ENCODE results near the gene FSHR.

The FSHR gene

DNA sequence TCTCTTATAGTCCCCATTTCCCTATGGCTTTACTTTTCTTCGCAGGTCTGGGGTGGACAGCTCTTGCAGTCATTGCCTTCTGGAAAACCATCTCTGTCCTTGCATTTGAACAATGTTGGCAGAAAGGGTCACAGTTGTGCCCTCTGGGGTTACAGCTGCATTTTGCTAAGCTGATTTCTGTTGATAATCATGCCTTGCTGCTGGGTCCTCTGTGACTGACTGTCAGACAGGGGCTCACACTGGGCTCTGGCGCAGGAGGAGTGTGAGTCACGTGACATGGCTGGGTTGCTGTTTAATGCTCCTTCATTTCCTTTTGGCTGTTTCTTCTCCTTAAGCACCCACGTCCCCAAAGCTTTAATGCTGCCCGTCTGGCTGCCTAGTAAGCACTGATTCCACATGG is 202.2 kb downstream of the FSHR start:
- intact Hi-C loops (cut with DNase I; ENCODE audit: low total_unique reads): no loop called here
- no peaks in the 10 kb centered on the region for H3K36me3 ChIP-seq
- TF ChIP-seq, protein P1, sequence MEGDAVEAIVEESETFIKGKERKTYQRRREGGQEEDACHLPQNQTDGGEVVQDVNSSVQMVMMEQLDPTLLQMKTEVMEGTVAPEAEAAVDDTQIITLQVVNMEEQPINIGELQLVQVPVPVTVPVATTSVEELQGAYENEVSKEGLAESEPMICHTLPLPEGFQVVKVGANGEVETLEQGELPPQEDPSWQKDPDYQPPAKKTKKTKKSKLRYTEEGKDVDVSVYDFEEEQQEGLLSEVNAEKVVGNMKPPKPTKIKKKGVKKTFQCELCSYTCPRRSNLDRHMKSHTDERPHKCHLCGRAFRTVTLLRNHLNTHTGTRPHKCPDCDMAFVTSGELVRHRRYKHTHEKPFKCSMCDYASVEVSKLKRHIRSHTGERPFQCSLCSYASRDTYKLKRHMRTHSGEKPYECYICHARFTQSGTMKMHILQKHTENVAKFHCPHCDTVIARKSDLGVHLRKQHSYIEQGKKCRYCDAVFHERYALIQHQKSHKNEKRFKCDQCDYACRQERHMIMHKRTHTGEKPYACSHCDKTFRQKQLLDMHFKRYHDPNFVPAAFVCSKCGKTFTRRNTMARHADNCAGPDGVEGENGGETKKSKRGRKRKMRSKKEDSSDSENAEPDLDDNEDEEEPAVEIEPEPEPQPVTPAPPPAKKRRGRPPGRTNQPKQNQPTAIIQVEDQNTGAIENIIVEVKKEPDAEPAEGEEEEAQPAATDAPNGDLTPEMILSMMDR (IDR thresholded peaks at IDR 0.05): no peak
- no peak overlapping the region for H3K27ac ChIP-seq
- peaks cover 0 to 3% (median 0%) of the 10 kb centered on the region in 4 donors for H3K4me1 ChIP-seq
- no peaks in the 10 kb centered on the region for H3K9me3 ChIP-seq
- no peak for DNase-seq
- H3K4me3 ChIP-seq: no peak overlapping the region
- no peaks in the 10 kb centered on the region for H3K27me3 ChIP-seq

DNA sequence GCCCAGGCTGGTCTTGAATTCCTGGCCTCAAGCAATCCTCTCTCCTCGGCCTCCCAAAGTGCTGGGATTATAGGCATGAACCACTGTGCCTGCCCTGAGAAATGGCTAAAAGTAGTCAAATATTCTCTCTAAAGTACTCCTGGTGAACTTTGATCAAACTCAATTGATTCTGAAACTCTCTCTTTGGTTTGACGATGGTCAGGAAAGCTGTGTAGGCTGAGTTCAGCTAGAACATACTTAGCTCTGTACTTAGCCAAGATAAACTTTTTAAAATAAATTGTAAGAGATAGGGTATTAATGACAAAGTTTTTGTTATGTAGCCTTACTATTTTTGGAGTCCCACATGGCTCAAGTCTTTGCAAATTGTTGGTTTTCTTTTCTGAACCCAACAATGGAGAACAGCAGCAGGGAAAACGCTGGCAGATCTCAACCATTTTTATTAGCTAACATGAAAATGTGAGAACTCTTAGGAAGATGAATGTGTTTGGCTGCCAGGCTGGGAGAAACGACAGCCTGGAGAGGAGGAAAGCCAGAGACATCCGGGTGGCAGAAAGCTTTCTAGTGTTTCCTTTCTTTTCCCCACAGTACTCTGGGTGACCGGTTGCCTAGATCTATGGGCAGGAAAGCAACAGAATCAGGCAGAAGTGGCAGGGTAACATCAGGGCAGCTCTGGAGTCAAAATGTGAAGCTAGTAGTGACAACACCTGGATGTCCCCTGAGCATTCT is 205.8 kb downstream of the FSHR start:
- intact Hi-C loops (cut with DNase I; ENCODE audit: low total_unique reads): loop anchor here (10.0 kb wide), 1 partner anchor 1456 kb away; no protein-coding TSS in a partner anchor

GRCh38 chr2:48946449-48947048 is 207.8 kb downstream of the FSHR start:
- intact Hi-C loops (cut with DNase I; ENCODE audit: low total_unique reads): loop anchor here (10.0 kb wide), 1 partner anchor 1458 kb away; no protein-coding TSS in a partner anchor
- no peak overlapping the region for H3K4me3 ChIP-seq
- H3K4me1 ChIP-seq: peaks cover 0 to 3% (median 0%) of the 10 kb centered on the region in 4 donors
- no peak for DNase-seq
- no peak overlapping the region for H3K27ac ChIP-seq
- no peaks in the 10 kb centered on the region for H3K9me3 ChIP-seq
- TF ChIP-seq, protein P1 (IDR thresholded peaks at IDR 0.05): peak; percentile 81 to 89
- H3K36me3 ChIP-seq: no peaks in the 10 kb centered on the region
- no peaks in the 10 kb centered on the region for H3K27me3 ChIP-seq

More for the DNA sequence above, 205.8 kb downstream of the FSHR start:
- TF ChIP-seq, protein P1 (IDR thresholded peaks at IDR 0.05): no peak
- no peaks in the 10 kb centered on the region for H3K27me3 ChIP-seq
- H3K4me1 ChIP-seq: peaks cover 0 to 3% (median 0%) of the 10 kb centered on the region in 4 donors
- no peak for DNase-seq
- no peak overlapping the region for H3K27ac ChIP-seq
- H3K36me3 ChIP-seq: no peaks in the 10 kb centered on the region
- no peak overlapping the region for H3K4me3 ChIP-seq
- H3K9me3 ChIP-seq: no peaks in the 10 kb centered on the region

DNA sequence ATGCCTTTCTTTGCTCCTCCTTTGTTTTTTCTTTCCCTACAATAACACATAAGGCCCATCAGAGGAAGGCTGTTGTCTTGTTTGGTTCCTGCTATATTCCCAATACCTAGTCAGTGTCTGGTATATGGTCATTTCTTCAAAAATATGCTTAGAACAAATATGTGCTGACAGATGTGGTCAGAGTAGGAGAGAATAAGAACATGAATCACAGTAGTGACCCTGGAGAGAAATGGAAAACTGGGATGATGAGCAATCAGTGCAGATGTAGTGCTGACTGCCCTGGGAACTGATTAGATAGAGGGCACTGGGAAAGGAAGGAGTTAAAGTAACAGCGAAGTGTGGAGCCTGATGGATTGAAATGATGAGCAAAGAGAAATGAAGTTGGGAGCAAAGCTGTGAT is 209.4 kb downstream of the FSHR start:
- TF ChIP-seq, protein P1 (IDR thresholded peaks at IDR 0.05): no peak
- Histone ChIP-seq H3K4me1 (peaks cover 0 to 3% (median 0%) of the 10 kb centered on the region in 4 donors), H3K27ac (no peak overlapping the region), H3K9me3 (no peaks in the 10 kb centered on the region), H3K4me3 (no peak overlapping the region), H3K36me3 (no peaks in the 10 kb centered on the region), H3K27me3 (no peaks in the 10 kb centered on the region)
- no peak for DNase-seq
- intact Hi-C loops (cut with DNase I; ENCODE audit: low total_unique reads): loop anchor here (10.0 kb wide), 1 partner anchor 1460 kb away; no protein-coding TSS in a partner anchor

GRCh38 chr2:48943436-48943835 is 210.9 kb downstream of the FSHR start:
- Histone ChIP-seq H3K4me1 (no peaks in the 10 kb centered on the region), H3K9me3 (no peaks in the 10 kb centered on the region), H3K27me3 (no peaks in the 10 kb centered on the region), H3K4me3 (no peak overlapping the region), H3K27ac (no peak overlapping the region), H3K36me3 (no peaks in the 10 kb centered on the region)
- TF ChIP-seq, protein P1 (IDR thresholded peaks at IDR 0.05): no peak
- intact Hi-C loops (cut with DNase I; ENCODE audit: low total_unique reads): loop anchor here (10.0 kb wide), 1 partner anchor 1461 kb away; no protein-coding TSS in a partner anchor
- no peak for DNase-seq
